Effector memory CD8-positive, alpha-beta T cell (primary cell): ENCODE measurements around the gene ANKRD1.
"Not testable (repeated sequence)": the region's sequence is repeated elsewhere in the genome, so short reads cannot be mapped to it uniquely, and the experiment has no call there.

Experiments
- ATAC-seq: fragments of 150-1000 bp; cut with Tn5 transposase; replicated peaks from 2 replicates; pipeline ENCODE4 v1.10.0; 2021; ENCODE audit warnings: mild to moderate bottlenecking, moderate library complexity
- DNase-seq, 3 experiments: peaks; one replicate each; pipeline ENCODE4 v3.0.0; 2021
- H3K27ac Mint-ChIP-seq, 2 donors: one replicate each; pipeline ENCODE4 v1.8.0; 2022; ENCODE audit warnings: mild to moderate bottlenecking in 2 of 2, mixed read lengths in 2 of 2, moderate library complexity in 2 of 2
- H3K27me3 Mint-ChIP-seq, 2 donors: one replicate each; pipeline ENCODE4 v1.8.0; 2022; ENCODE audit warnings: mixed read lengths in 2 of 2
- H3K36me3 Mint-ChIP-seq: one replicate; pipeline ENCODE4 v1.8.0; 2022; ENCODE audit warnings: mild to moderate bottlenecking, moderate library complexity, mixed read lengths; ENCODE audit not compliant: insufficient read depth
- H3K4me1 Mint-ChIP-seq, 2 donors: one replicate each; pipeline ENCODE4 v1.8.0; 2022; ENCODE audit warnings: low read depth in 2 of 2, mixed read lengths in 2 of 2
- H3K4me3 Mint-ChIP-seq, 2 donors: one replicate each; pipeline ENCODE4 v1.8.0; 2022; ENCODE audit warnings: mild to moderate bottlenecking in 2 of 2, mixed read lengths in 2 of 2, moderate library complexity in 2 of 2
- H3K9me3 Mint-ChIP-seq, 2 donors: one replicate each; pipeline ENCODE4 v1.8.0; 2022; ENCODE audit warnings: mixed read lengths in 2 of 2

Gene ANKRD1

DNA sequence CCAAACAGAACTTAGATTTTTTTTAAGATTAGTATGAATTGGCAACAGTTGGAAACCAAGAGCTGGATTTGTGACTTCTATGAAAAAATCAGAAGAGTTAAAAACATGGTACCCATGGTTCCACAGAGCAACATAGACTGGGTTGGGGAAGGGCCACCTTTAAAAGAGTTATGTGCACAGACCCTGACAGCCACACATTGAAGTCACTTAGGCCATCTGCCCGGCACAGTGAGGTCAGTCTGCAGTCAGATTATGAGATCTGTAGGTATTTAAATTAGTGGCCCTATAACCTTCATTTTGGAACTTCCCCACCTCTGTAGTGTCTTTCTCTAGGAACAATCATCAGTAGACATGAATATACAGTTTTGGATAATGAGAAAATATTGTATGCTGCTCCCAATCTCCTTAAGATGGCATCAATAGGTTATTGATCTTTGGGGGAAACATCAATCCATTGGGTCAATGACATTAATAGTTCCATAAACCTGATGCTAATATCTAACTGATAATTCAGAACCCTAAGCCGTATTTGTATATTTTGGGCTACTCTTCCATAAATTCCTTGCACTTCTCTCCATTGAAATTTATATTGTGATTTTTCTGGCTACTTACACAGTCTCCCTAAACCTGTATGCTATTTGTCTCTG is 7.0 kb downstream of the ANKRD1 start:
- ATAC-seq = no peak
- Mint-ChIP-seq H3K9me3 (no peaks in the 10 kb centered on the region), H3K27me3 (peaks cover 13 to 28% of the 10 kb centered on the region in 2 donors), H3K27ac (no peak overlapping the region), H3K36me3 (no peaks in the 10 kb centered on the region), H3K4me3 (no peak overlapping the region), H3K4me1 (peaks cover 0 to 5% of the 10 kb centered on the region in 2 donors)
- no peak for DNase-seq

DNA sequence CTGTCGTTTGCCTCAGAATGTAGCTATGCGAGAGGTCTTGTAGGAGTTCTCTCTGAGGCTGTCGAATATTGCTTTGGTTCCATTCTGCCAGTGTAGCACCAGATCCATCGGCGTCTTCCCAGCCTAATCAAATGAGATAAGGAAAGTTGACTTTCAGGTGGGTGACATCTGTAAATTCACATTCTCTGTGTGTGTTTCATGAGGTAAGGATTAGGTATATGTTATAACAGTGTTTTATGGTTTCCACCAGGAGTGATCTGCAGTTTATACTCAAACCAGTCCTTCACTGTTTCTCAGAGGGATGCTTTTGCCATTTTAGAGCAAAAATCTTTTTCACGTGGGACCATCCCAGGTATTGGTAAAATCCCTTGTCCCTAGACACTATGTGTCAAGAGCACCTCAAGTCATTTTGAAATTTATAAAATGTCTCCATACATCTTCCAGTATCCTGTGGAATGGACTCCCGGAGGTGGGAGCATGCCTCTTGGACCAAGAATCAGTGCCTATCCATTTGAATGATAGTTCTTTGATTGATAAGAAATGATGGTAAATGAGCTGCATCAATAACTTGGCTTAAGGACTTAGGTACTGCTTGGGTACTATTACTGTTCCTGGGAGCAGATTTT is 7.9 kb downstream of the ANKRD1 start:
- DNase-seq (no peak), ATAC-seq (no peak)
- H3K27me3 Mint-ChIP-seq = peaks cover 13 to 27% of the 10 kb centered on the region in 2 donors
- H3K4me3 Mint-ChIP-seq = no peak overlapping the region
- peaks cover 0 to 5% of the 10 kb centered on the region in 2 donors for H3K4me1 Mint-ChIP-seq
- no peak overlapping the region for H3K27ac Mint-ChIP-seq
- H3K36me3 Mint-ChIP-seq = no peaks in the 10 kb centered on the region
- no peaks in the 10 kb centered on the region for H3K9me3 Mint-ChIP-seq

DNA sequence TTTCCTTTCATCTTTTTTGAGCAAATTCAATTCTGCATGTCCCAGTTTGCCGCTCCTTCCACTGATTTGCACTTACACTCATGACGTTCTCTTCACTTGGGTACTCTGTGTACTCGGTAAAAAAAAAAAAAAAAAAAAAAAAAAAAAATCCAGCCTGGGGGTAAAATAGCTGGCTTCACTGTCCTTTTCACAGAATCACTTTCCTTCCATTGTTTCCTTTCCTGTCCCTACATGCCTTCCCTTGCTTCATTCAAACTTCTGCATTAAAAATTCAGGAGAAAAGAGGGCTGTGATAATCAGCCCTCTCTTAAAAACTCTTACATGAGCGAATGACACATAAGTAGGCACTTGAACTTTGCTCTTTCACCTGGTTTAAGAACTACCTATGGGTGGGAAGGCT is 8.7 kb downstream of the ANKRD1 start:
- no peak for ATAC-seq
- Mint-ChIP-seq H3K4me3 (no peak overlapping the region), H3K27ac (no peak overlapping the region), H3K9me3 (no peaks in the 10 kb centered on the region), H3K4me1 (peaks cover 0 to 5% of the 10 kb centered on the region in 2 donors), H3K27me3 (peaks cover 13 to 19% of the 10 kb centered on the region in 2 donors), H3K36me3 (no peaks in the 10 kb centered on the region)
- DNase-seq = no peak

DNA sequence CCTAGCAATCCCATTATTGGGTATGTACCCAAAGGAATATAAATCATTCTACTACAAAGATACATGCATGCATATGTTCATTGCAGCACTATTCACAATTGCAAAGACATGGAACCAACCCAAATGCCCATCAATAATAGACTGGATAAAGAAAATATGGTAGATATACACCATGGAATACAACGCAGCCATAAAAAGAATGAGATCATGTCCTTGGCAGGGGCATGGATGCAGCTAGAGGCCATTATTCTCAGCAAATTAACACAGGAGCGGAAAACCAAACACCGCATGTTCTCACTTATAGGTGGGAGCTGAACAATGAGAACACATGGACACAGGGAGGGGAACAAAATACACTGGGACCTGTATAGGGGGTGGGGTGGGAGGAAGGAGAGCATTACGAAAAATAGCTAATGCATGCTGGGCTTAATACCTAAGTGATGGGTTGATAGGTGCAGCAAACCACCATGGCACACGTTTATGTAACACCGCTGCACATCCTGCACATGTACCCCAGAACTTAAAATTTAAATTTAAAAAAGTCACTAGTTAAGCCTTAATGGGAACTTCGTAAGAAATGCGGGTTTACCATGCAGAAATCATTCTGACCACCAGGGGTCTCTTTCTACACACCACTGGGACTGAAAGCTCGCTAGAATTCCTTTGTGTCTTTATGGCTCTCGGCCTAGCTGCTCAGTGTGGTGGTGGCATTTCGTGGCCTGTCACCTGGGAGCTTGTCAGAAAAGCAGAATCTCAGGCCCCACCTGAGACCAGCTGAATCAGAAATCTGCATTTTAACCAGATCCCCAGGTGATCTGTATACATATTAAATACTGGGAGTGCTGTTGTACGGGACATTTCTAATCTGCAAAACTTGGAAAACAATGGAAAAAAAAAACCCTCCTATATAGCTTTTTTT is 9.5 kb downstream of the ANKRD1 start:
- Mint-ChIP-seq H3K36me3 (no peaks in the 10 kb centered on the region), H3K27ac (peak overlapping the region in 1 of 2 donors; percentile 32), H3K4me3 (no peak overlapping the region), H3K9me3 (no peaks in the 10 kb centered on the region), H3K4me1 (peaks cover 0 to 5% of the 10 kb centered on the region in 2 donors), H3K27me3 (peaks cover 7 to 11% of the 10 kb centered on the region in 2 donors)
- ATAC-seq (peak; percentile 76), DNase-seq (peak; percentile 44 to 61 (median 49))

DNA sequence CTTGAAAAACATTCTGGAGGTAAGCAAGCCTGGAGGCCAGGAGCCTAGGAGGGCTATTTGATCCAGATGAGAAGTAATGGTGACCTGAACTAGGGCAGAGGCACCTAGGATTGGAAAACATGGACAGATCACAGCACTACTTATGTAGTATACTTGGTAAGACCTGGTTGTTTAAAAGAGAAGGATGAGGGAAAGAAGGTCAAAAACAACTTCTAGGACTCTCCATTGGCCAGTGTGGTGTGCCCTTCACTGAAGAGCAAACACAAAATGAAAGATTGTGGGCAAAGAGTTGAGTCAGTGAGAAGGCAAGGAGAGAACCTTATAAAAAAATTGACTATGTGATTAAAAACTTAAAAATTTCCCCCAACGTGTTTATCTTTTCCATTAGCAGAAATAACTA is 14.3 kb downstream of the ANKRD1 start:
- no peaks in the 10 kb centered on the region for H3K9me3 Mint-ChIP-seq
- H3K4me1 Mint-ChIP-seq = peaks cover 0 to under 1% of the 10 kb centered on the region in 2 donors
- ATAC-seq = no peak
- peaks cover 19% of the 10 kb centered on the region for H3K36me3 Mint-ChIP-seq
- no peak overlapping the region for H3K27ac Mint-ChIP-seq
- no peak overlapping the region for H3K4me3 Mint-ChIP-seq
- no peak for DNase-seq
- no peaks in the 10 kb centered on the region for H3K27me3 Mint-ChIP-seq

DNA sequence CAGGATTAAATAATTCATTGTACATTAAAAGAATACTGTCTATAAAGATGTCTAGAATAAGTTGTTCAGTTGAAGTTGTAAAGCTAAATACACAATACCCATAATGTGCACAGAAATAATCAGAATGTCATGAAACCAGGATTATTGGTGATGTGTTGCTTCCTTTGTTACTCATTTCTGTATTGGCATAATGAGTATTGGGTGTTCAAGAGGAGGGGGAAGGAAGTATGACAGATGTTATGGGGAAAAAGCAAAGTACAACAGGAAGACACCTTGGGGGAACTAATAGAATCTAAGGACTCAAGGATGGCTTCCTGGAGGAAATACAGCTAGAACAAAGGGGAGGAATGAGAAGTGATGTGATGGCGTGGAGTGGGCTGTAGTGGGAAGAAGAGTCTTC is 15.0 kb downstream of the ANKRD1 start:
- DNase-seq (no peak), ATAC-seq (no peak)
- Mint-ChIP-seq H3K9me3 (no peaks in the 10 kb centered on the region), H3K4me3 (no peak overlapping the region), H3K27me3 (no peaks in the 10 kb centered on the region), H3K27ac (peak overlapping the region in 1 of 2 donors; percentile 32), H3K36me3 (peaks cover 26% of the 10 kb centered on the region), H3K4me1 (no peaks in the 10 kb centered on the region)

DNA sequence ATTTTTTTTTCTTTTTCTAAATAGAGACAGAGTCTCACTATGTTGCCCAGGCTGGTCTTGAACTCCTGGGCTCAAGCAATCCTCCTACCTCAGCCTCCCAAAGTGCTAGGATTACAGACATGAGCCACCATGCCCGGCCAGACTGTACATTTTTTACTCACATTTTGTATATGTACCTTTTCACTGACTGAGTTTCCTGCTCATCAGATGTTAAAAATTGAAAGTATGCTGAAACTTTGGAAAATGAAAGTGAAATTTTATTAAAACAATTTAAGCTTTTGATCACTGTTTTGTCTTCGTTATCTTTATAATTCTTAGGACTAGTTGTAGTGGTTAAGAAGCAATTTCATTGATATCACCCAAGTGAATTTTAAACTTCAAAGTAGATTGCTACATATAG is 24.0 kb downstream of the ANKRD1 start:
- Mint-ChIP-seq H3K36me3 (peaks cover 53% of the 10 kb centered on the region), H3K27ac (peak overlapping the region; percentile 77 to 82)
- H3K9me3 Mint-ChIP-seq, H3K4me1 Mint-ChIP-seq, DNase-seq, H3K4me3 Mint-ChIP-seq, ATAC-seq, H3K27me3 Mint-ChIP-seq: not testable (repeated sequence)

DNA sequence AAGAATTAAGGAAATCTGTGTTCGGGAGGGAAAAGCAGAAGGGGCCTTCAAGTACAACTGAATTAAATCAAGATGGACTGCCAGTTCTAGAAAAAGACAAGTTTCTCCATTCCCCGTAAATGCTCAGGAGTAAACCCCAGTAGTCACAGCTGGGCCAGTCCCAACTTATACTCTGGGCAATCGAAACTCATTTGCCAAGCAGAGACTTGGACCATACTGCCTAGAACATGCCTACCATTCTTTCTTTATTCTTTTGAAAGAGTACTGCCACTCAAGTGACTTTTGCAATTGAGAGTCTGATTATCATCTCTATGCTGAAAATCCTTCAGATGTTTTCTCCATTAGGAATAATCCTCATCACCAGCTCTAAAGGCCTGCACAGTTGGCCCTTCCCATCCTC is 27.7 kb downstream of the ANKRD1 start:
- no peaks in the 10 kb centered on the region for H3K27me3 Mint-ChIP-seq
- no peak overlapping the region for H3K27ac Mint-ChIP-seq
- H3K4me3 Mint-ChIP-seq = no peak overlapping the region
- DNase-seq (no peak), ATAC-seq (no peak)
- H3K4me1 Mint-ChIP-seq = peaks cover 3 to 14% of the 10 kb centered on the region in 2 donors
- H3K9me3 Mint-ChIP-seq = no peaks in the 10 kb centered on the region
- H3K36me3 Mint-ChIP-seq = peaks cover 60% of the 10 kb centered on the region

DNA sequence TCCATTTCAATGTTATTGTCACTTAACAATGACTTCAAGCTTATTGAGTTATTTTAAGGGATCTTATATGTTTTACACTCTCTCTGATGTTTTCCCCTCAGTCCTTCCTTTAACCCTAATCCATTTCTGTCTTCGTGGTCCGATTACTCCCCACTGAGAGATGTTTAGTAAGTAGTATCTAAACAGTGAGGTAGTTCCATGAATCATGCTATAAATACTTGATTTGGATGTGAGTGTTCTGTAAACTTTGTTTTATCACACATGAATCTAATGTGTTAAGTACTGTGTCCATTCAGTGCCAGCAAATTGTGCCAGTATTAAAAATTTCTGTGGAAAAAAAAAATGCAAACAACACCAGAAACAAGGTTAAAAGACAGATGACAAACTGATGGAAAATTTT is 30.5 kb downstream of the ANKRD1 start:
- Mint-ChIP-seq H3K36me3 (peaks cover 74% of the 10 kb centered on the region), H3K4me3 (no peak overlapping the region), H3K4me1 (peaks cover 2 to 11% of the 10 kb centered on the region in 2 donors), H3K9me3 (no peaks in the 10 kb centered on the region), H3K27me3 (no peaks in the 10 kb centered on the region), H3K27ac (peak overlapping the region in 1 of 2 donors; percentile 2)
- no peak for ATAC-seq
- no peak for DNase-seq

DNA sequence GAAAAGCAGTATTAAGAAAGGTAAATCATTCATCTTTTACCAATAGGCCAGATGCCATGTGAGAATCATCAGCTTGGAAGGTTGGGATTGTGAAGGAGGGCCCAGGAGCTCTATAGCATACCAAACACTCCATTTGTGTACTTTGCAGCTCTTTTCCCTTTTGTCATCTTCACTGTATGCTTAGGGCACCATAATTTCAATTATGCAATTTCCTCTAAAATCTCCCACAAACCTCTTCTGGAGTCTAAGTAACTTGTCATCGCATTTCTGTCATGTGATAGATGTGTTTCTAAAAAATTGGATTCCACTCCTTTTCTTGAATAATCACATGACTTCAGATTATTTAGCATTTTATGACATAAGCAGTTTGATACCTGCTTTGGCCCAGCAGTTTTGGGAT is 31.3 kb downstream of the ANKRD1 start:
- Mint-ChIP-seq H3K27ac (no peak overlapping the region), H3K9me3 (no peaks in the 10 kb centered on the region), H3K4me1 (peaks cover 2 to 13% of the 10 kb centered on the region in 2 donors), H3K27me3 (no peaks in the 10 kb centered on the region), H3K36me3 (peaks cover 72% of the 10 kb centered on the region), H3K4me3 (no peak overlapping the region)
- ATAC-seq (no peak), DNase-seq (no peak)

DNA sequence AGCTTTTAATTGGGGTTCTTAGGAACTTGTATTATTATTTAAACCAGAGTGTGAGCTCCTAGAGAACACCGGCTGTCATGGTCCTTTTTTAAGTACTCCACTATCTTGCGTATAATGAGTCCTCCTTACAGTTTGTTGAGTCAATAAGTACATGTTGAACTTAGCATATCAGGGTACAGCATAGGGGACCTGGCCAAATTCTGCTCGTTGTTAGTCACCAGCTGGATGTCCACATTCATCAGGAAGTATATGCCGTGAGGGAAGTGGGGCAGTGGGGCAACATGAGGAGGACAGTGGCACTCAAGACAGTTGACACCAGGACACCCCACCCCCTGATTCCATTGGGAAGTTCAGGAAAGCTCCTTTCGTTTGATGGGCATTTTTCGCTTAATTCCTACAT is 32.5 kb downstream of the ANKRD1 start:
- no peak overlapping the region for H3K27ac Mint-ChIP-seq
- no peak for ATAC-seq
- DNase-seq = no peak
- peaks cover 69% of the 10 kb centered on the region for H3K36me3 Mint-ChIP-seq
- no peak overlapping the region for H3K4me3 Mint-ChIP-seq
- H3K9me3 Mint-ChIP-seq = no peaks in the 10 kb centered on the region
- peaks cover 2 to 18% of the 10 kb centered on the region in 2 donors for H3K4me1 Mint-ChIP-seq
- no peaks in the 10 kb centered on the region for H3K27me3 Mint-ChIP-seq

DNA sequence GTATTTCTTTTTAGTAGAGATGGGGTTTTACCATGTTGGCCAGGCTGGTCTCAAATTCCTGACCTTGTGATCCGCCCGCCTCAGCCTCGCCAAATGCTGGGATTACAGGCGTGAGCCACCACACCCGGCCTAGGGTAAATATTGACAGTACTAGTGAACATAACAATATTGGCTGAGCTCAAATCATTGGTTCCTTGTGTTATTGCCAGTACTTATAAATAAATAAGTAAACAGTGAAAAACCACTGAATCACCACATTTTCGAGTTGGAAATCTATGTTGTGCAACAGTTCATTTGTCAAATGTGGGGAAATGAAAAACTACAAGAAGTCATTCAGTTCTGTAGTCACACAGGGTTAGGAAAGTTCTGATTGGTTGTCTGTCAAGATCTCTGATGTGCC is 33.3 kb downstream of the ANKRD1 start:
- Mint-ChIP-seq H3K27me3 (no peaks in the 10 kb centered on the region), H3K4me3 (no peak overlapping the region), H3K27ac (no peak overlapping the region), H3K9me3 (no peaks in the 10 kb centered on the region), H3K4me1 (peaks cover 2 to 18% of the 10 kb centered on the region in 2 donors), H3K36me3 (peaks cover 62% of the 10 kb centered on the region)
- DNase-seq (no peak), ATAC-seq (no peak)

DNA sequence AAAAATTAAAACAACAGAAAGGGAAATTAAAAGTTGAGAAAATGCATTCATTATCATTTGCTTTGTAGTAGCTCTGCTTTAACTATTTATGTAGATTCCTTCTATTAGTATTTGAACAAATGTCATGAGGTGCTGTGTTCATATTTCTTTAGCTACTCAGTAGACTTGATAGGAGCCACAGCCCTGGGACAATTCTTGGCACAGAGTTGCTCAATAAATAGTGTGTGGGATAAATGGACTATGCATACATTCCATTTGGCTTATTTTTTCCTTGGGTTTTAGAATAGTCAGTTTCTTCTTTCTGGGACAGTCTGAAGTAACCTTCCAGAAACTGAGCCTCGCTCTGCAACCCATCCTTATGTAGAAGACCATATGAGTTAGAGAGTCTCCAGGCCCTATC is 35.7 kb downstream of the ANKRD1 start:
- no peak for ATAC-seq
- H3K9me3 Mint-ChIP-seq = no peaks in the 10 kb centered on the region
- no peak overlapping the region for H3K27ac Mint-ChIP-seq
- H3K27me3 Mint-ChIP-seq = no peaks in the 10 kb centered on the region
- no peak overlapping the region for H3K4me3 Mint-ChIP-seq
- peaks cover 65% of the 10 kb centered on the region for H3K36me3 Mint-ChIP-seq
- DNase-seq = no peak
- H3K4me1 Mint-ChIP-seq = peaks cover 2 to 14% of the 10 kb centered on the region in 2 donors
